G401 (cell line): ENCODE measurements around the gene FAM168A. TPM values are rescaled to one million over a fixed set of nuclear protein-coding genes. Genes with fewer than 3 reads are reported as not detected.
"Not testable (repeated sequence)": the region's sequence is repeated elsewhere in the genome, so short reads cannot be mapped to it uniquely, and the experiment has no call there.

Experiments
- DNase-seq: peaks from one replicate; pipeline ENCODE4 v3.0.0-alpha.2; 2015; ENCODE audit warnings: low spot score
- in situ Hi-C: cut with HindIII; loops from 2 replicates; pipeline ENCODE4 v1.10.0; 2016; ENCODE audit warnings: low sequenced_read_pairs, mixed read lengths
- total RNA-seq: library from RNA; depleted of rRNA; stranded (reverse); fragments of >200 nt; shearing (Covaris generic); gene quantifications from 2 replicates; pipeline ENCODE4 v1.2.3, GENCODE V29; 2014

Gene FAM168A
- total RNA-seq, 1 experiment from 2014 or later: 16.7 TPM

DNA sequence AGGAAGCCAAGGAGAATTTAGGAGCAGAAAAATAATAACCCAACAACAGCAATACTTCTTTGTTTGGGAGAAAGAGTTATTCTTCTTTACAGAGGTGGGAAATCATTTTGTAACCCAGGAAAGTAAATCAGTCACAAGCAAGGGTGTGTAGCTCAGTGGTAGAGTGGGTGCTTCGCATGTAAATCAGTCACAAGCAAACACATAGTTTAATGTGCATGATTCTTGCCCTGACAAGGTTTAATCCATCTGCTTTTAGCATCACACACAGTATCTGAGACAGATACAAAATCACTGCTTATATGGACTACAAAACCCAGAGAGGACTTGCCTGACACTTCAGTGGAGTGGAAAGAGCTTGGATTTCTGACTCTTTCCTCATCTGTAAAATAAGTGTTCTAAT is 139.7 kb downstream of the FAM168A start:
- in situ Hi-C loops: no loop called here
- no peak for DNase-seq

GRCh38 chr11:73454987-73455386 is 142.9 kb downstream of the FAM168A start:
- DNase-seq: no peak
- in situ Hi-C loops: no loop called here

GRCh38 chr11:73453562-73453961 is 144.3 kb downstream of the FAM168A start:
- in situ Hi-C loops: no loop called here
- no peak for DNase-seq

DNA sequence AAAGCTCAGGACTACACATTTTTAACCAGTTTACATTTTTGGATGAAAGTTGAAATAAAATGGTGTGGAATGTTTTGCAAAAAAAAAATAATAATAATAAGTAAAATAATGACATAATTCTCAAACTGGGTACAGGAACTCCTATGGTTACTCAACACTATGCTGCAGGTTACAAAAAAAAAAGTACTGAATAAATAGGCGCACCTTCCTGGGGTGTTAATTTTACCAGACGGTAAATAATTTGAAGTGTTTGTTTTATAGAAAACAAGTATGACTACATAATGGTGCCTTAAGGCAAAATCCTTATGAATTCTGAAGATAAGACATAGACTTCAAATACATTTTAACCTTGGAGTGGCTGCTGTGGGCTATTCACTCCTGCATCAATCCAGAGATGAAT is 145.2 kb downstream of the FAM168A start:
- no peak for DNase-seq
- in situ Hi-C loops: no loop called here

DNA sequence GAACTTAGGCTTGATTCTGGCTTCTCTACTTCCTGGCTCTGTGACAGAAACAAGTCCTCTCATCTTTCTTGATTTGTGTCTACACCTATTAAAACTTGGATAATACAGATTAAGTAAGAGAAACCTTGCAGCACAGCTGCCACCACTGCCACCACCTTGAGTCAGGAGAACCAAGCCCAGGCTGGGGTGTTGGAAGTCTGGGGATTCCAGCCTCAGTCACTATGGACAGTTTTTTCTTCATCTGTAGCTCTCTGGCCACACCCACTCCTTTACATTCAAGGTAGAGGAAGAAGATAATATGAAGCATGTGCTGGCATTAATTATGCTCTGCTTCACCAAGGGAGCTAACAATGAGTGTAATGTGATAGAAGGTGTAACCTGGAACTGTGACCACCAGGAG is 146.0 kb downstream of the FAM168A start:
- in situ Hi-C loops: no loop called here

DNA sequence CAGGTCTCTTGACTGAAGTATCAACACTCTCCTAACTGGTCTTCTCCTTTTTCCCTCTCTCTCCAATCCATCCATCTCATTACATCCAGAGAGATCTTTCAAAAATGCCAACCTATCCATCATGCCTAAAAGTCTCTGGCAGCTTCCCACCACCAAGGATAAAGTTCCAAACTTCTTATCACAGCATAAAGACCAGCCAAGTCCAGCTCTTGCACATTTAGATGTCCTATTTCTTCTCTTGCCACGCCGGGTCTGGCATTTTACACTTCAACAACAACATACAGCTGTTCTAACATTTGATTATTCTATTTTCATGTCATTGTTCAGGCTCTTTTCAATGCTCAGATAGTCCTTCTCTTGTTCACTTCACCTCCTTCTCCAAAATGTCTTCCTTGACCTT is 151.1 kb downstream of the FAM168A start:
- in situ Hi-C loops: no loop called here
- no peak for DNase-seq

More for the DNA sequence above, 146.0 kb downstream of the FAM168A start:
- no peak for DNase-seq

DNA sequence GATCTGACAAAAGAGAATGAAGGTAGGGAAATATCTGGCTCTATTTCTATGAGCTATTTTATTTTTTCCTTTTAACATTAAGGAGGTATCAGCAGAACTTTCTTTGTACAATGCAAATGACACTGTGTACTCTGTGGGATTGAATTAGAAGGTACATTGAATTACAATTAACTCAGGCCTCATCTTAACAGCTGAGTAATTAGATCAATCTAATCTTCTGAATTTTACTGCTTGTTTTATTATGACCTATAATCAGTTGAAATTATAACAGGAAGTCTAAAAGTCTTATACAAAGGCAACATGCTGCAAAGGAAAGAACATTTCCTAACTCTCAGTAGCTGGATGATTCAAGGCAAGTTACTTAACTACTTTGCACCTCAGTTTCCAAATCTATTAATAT is 151.9 kb downstream of the FAM168A start:
- DNase-seq: no peak
- in situ Hi-C loops: no loop called here

DNA sequence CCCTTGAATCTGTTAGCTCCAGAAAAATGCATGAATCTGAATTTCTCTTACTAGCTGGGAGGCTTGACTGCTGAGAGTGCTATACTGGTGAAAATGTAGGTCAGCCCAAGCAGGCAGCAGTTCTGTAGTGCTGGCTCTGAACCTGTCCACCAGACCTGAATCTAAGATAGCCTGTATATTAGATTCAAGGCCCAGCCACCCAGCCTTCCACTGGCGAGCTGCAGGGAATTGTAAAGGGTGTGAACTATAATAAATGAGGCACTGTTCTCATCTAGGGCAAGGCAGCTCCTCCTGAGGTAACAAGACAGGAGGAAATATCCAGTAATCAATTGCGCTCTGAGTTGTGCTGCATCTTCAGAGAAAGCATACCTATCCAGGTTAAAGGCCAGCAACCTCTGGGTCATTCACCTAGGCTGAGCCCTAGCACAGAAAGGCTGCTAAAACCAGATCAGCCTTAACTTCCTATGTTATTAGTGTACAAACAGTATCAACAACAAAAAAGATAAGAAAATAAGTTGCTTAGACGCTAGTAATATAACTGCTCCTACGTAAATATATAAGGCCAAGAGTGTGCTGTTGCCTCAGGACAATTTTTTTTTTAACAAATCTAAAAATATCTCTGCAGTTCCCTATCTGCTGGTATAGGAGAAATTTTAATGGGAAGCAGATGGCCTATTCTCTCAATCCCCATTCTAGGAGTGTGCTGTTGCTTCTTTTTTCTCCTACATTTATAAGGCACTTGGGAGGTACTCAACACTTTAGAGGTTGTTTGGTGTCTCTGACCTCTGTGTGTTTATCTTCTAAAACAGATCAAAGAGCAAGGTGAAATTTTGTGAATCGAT is 158.7 kb downstream of the FAM168A start:
- DNase-seq: peak; percentile 91
- in situ Hi-C loops: no loop called here

DNA sequence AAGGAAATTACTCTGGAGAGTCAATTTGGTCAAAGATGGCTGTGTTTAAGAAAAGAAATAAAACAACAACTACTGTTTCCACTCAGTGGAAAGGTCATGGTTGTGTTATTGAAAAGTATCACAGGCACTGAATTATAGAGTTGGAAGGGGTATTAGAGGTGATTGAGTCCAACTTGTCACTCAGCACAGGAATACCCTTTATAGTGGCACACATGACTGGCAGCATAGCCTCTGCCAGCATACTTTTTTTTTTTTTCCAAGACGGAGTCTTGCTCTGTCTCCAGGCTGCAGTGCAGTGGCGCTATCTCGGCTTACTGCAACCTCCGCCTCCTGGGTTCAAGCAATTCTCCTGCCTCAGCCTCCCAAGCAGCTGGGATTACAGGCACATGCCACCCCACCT is 161.1 kb downstream of the FAM168A start:
- DNase-seq, in situ Hi-C loops: not testable (repeated sequence)

GRCh38 chr11:73431396-73431795 is 166.5 kb downstream of the FAM168A start:
- in situ Hi-C loops: no loop called here
- no peak for DNase-seq

DNA sequence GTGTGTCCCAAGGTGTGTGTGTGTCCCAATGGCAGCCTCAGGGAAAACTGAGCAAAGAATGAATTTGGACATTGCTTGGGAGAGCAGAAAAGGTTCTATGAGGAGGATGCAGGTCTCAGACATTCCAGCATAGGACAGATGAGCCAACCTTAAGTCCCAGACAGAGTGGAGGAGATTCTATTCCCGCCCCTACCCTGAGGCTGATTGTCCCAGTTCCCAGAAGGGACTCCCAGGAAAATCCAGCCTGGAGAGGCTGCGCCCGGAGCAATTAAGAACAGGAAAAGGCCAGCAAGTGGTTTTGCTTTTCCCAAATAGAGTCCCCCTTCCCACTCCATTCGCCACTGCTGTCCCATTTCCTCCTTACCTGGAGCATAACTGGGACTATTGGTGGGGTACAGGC is 167.6 kb downstream of the FAM168A start:
- in situ Hi-C loops: no loop called here
- DNase-seq: no peak

DNA sequence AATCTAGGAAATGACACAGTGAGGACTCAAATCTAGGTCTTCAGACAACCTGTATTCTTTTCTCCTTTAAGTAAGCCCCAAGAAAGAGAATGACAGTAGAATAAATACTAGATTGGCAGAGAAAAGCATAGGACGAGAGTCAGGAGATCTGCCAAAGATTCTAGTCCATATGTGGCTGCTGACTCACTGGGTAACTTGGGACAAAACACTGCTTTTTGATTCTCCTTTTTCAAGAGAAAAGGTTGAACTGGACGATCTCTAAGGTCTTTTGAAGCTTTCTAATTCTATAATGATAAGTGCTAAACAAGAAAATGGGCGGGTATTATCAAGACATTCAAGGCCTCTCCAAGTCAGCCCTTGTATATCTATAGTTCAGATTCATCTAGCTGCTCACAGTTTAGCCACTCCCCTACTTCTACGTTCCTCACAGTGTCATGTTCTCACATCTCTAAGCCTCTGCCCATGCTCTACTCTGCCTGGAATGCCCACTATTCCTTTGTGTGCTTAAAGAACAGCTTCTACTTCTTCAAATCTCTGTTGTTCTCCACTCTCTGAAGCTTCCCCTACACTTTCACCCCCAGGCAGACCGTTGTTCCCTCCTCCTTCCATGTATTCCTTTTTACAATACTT is 168.7 kb downstream of the FAM168A start:
- in situ Hi-C loops: loop anchor here (5.0 kb wide), 1 partner anchor 163 kb away; no protein-coding TSS in a partner anchor
- no peak for DNase-seq

GRCh38 chr11:73428699-73429098 is 169.2 kb downstream of the FAM168A start:
- in situ Hi-C loops: loop anchor here (5.0 kb wide), 1 partner anchor 164 kb away; no protein-coding TSS in a partner anchor
- DNase-seq: no peak

DNA sequence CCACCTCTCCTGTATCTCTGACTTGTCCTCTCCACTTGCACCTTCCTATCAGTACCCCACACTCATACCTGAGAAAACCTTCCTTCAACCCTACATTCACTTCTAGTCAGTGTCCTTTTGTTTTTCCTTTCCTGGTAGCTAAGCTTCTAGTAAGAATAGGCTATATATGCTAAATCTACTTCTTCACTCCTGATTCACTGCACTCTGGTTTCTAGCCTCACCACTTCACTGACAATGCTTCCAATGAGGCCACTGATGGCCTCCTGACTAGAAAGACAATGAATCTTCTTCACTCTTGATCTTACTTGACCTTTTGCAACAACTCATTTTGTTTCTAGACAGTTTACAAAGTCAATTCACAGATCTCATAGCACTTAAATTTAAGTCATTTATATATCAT is 169.7 kb downstream of the FAM168A start:
- in situ Hi-C loops: loop anchor here (5.0 kb wide), 1 partner anchor 164 kb away; no protein-coding TSS in a partner anchor
- no peak for DNase-seq

DNA sequence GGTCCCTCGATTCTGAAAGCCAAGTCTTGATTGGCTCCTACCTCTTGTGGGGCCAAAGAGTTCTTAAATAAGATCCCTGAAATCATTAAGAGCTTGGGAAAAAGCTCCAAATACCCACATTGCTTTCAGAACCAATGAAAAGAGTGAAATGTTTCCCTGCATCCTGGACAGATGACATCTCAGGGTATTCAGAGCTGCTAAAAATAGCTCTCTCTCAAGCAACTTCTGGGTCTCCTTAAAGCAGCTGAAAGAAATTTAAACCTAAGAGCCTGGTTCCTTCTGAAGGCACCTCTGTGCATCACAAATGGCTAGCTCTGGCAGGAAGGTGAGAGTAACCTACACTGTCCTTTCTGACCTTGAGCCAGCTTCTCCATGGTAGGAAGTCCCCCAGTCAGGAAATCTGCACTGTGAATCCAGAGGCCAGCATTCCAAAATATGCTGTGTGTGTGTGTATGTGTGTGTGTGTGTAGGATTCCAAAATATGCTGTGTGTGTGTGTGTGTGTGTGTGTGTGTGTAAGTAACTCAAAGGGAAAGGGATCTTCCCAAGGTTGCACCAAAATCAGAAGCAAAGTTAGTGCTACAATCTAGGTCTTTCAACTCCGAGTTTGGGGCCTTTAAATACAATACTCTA is 171.6 kb downstream of the FAM168A start:
- in situ Hi-C loops: loop anchor here (5.0 kb wide), 1 partner anchor 166 kb away; no protein-coding TSS in a partner anchor
- DNase-seq: no peak

DNA sequence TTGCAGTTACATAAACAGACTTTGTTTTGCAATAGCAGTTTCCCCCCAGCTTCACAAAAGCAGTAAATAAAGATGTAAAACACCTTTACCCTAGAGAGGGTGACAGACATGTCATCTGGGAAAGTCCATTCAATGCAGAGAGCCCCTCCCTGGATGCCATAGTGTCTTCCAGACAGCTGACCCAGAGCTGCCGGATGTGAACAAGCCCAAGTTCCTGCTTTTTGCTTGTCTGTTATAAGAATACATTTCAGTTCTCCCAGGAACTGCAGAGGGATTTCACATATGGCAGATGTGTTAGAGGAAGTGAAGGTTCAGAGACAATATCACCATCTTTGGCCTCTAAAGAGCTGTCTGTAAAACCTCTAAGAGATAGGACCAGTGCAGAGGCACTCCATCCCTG is 172.8 kb downstream of the FAM168A start:
- DNase-seq: no peak
- in situ Hi-C loops: loop anchor here (5.0 kb wide), 1 partner anchor 167 kb away; no protein-coding TSS in a partner anchor

DNA sequence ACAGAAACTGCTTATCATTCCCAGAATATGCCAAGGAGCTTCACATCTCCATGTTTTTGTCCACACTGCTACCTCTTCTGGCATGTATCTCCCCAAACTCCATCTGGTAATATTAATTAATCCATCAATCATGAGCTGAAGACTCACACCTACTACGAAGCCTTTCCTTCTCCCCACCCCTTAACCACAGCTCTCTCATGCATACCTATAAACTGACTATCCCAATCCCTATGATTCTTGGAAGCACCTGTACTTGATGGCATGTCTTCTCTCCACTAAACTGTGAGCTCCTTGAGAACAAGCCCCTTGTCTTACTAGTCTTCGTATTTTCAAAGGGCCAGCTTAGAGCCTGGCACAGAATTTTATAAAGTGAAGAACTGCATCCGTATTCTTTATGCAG is 174.4 kb downstream of the FAM168A start:
- DNase-seq: no peak
- in situ Hi-C loops: no loop called here

DNA sequence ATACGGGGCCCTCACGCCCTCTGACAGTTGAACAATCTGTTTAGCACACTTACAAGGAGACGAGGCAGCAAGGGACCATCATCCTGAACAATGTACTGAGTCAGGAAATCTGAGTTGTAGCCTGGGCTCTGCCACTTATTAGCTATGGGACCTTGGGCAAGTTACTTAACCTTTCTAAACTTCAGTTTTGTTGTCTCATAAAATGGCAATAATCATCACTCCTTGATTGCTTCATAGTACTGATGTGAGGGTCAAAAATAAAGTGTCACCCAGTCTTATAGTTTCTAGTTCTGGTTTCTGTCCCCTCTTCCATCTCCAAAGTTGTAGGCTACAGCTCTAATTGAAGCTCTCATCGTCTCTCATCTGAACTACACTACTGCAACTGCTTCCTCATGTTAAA is 175.0 kb downstream of the FAM168A start:
- in situ Hi-C loops: no loop called here
- no peak for DNase-seq

- in situ Hi-C loops: no loop called here
- DNase-seq: no peak
Measured at GRCh38 chr11:73420136-73420535, 177.8 kb downstream of the FAM168A start.

DNA sequence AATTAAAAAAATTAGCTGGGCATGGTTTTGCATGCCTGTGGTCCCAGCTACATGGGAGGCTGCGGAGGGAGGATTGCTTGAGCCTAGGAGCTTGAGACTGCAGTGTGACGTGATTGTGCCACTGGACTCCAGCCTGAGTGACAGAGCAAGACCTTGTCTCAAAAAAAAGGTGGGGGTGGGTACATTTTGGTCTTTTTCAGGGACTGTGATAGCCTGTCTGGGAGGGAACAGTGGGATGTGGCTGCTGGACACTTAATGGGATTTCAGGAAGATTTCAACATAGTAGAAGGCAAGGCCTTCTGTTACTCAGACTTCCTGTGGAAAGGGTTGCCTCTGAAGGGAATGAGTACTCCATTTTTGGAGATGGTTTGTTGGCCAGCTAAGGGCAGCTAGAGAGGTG is 181.1 kb downstream of the FAM168A start:
- no peak for DNase-seq
- in situ Hi-C loops: no loop called here
